GM21526 (cell line): ENCODE results near the gene AP2A1.
"Not testable (repeated sequence)": the region's sequence is repeated elsewhere in the genome, so short reads cannot be mapped to it uniquely, and the experiment has no call there.

Experiments
- ATAC-seq: cut with Tn5 transposase; IDR thresholded peaks from one replicate; pipeline ENCODE4 v1.9.1; 2021; ENCODE audit warnings: moderate library complexity; ENCODE audit not compliant: unreplicated experiment, low FRiP score

AP2A1 gene

DNA sequence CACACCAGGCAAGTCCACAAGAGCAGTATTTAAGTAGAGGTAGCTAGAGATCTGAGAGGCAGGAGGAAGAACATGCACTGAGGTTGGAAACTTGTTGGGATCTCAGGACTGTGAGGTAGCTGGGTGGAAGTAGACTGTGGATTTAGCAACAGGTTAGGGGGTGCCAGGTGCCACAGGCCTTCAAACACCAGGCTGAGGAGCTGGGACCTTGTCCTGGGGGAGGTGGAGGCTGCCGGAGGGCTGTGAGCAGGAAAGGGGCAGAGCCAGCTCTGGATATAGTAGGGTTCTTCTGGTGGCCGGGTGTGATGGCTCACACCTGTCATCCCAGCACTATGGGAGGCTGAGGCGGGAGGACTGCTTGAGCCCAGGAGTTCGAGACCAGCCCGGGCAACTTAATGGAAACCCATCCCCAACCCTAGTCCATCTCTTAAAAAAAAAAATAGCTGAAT is 43.2 kb downstream of the AP2A1 start:
- ATAC-seq: no peak

- ATAC-seq: no peak
Observed at GRCh38 chr19:49811328-49811727, 44.5 kb downstream of the AP2A1 start.

DNA sequence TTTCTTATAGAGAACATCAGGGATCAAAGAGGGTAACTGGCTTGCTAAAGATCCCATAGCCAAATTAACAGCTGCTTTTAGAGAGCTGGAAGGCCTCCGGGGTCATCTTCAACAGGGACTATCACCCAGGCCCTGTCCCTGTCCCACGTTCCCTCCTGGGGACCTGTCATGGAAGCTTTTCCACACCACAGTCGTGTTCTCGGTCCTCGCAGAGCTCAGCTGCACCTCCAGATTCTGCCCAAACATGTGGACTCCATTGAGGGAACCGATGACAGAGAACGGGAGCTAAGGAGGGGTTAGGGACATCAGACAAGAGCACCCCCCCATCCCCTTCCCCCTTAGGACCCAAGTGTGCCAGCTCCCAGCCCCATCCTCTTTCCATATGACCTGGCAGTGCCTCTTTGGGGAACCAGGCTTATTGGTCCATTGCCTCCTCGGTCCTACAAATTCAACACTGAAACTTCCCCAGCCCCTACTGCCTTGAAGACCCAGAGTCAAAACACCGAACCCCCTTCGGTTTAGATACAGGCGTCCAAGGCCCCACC is 45.7 kb downstream of the AP2A1 start:
- no peak for ATAC-seq

- peak; percentile 48 for ATAC-seq
Observed at GRCh38 chr19:49812997-49813861, 46.4 kb downstream of the AP2A1 start, which contains the start of gene FUZ. Gene FUZ, minus strand, starts transcription at chr19:49813292. Its CDS starts 186 bp downstream, at chr19:49813106.

DNA sequence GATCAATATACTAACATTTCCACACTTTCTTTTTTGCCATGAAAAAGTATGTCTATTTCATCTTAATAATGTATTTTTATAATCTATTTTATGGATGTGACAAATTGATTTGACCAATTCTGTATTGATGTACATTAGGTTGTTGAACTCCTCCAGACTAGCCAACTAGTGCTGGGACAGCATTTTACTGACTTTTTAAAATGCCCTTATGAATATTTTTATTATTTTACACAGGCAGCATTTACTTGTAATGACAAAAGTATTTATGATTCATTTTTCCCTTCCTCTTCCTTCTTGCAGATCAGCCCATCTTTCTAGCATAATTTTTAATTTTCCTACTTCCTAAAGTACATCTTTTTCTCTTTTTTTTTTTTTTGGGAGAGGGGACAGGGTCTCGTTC is 47.2 kb downstream of the AP2A1 start:
- no peak for ATAC-seq

DNA sequence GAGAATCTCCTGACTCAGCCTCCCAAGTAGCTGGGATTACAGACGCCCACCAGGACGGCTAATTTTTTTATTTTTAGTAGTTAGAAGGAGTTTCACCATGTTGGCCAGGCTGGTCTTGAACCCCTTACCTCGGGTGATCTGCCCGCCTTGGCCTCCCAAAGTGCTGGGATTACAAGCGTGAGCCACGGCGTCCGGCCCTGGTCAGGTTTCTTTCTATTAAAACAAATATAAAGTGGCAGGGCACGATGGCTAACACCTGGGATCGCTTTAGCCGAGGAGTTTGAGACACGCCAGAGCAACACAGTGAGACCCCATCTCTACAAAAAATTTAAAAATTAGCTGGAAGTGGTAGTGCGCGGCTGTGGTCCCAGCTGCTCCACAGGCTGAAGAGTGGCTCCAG is 49.8 kb downstream of the AP2A1 start:
- no peak for ATAC-seq

DNA sequence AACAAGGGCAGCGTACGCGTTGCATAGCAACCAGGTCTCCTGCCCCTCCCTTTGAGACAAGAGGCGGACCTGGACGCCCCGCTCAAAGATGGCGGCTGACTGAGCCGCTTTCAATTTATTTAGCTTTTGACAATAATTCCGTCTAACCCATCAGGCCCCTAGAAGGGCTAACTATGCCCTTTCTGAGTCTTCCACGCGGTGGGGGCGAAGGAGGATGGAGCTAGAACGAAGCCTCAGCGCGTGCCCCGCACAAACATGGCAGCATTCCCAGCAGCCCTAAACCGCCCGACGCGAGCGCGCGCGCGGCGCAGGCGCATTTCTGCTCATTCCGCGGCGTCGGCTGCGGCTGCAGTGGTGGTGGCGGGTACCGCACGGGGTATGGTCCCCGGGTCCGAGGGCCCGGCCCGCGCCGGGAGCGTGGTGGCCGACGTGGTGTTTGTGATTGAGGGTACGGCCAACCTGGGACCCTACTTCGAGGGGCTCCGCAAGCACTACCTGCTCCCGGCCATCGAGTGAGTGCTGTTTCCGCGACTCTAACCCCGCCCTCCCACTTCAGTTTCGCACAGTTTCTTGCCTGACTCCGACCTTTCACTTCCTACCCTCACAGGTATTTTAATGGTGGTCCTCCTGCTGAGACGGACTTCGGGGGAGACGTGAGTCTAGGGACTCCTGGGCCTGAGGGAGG is 51.3 kb downstream of the AP2A1 start, which contains the start of gene MED25:
MED25 (plus strand) TSS at position 326 of the 685 bp plus-strand sequence; CDS start at position 379, 53 bp downstream.
- peak; percentile 61 for ATAC-seq

DNA sequence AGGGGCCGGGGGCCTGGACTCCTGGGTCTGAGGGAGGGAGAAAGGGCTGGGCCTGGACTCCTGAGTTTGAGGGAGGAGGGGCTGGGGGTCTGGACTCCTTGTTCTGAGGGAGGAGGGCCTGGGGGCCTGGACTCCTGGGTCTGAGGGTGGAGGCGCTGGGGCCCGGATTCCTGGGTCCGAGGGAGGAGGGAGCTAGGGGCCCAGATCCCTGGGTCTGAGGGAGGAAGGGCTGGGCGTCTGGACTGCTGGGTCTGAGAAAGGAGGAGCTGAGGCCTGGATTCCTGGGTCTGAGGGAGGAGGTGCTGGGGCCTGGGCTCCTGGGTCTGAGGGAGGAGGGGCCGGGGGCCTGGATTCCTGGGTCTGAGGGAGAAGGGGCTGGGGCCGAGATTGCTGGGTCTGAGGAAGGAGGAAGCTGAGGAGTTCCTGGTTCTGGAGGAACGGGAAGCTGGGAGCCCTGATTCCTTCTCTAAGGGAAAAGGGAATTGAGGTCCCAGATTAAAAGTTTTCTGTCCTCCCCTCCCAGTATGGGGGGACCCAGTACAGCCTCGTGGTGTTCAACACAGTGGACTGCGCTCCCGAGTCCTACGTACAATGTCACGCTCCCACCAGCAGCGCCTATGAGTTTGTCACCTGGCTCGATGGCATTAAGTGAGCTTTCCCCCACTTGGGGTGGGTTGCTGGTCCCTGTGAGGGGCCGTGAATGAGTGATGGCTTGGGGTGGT is 52.0 kb downstream of the AP2A1 start:
- ATAC-seq: no peak

GRCh38 chr19:49819452-49820115 is 52.8 kb downstream of the AP2A1 start:
- not testable (repeated sequence) for ATAC-seq

DNA sequence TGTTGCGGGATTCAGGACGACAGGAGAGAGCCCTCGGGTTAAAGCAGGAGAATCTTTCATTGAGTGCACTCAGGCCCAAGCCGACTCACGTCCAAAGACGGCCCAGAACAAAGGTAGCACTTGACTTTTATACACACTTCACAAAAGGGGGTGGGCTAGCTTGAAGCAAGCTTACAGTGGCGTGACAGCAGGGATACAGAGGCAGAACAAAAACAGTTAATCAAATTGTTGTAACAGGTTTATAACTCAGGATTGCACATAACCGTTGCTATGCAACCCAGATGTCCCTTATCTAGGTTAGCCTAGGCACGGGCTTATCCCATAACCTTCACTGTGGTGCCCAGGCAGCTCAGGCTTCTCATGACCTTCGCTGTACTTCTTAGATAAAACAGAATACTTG is 53.3 kb downstream of the AP2A1 start:
- no peak for ATAC-seq

- ATAC-seq: no peak
Observed at GRCh38 chr19:49823472-49823871, 56.7 kb downstream of the AP2A1 start.

DNA sequence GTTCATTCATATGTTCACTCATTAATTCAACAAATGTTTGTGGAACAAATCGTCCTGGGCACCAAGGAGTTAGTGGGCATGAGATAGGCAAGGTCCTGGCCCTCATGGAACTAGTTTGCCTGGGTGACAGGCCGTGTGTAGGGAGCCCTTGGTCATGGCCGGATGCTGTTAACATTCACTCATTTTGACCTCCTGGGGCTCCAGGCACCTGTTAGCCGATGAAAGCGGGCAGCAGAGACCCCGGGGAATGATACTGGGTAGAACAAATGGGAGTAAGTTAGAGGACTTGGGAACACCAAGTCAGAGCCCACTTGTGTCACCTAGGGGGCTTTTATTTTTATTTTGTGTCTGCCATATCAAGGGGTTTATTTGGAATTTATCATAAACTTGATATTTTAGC is 57.9 kb downstream of the AP2A1 start:
- no peak for ATAC-seq

DNA sequence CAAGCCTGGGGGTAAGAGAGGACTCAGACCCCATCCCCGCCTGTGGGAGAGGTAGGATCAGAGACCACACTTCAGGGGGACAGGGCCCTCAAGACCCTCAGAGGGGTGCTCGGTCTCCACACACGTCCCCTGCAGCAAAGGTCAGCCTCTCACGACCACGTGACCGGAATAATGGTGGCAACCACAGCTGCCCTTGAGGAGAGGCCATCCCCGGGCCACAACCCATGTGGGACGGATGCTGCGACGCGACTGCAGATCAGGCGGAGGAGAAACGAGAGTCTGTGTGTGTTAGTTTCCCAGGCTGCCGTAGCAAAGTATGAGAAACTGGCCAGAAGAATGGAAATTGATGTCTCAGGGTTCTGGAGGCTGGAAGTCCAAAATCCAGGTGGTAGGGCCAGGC is 60.2 kb downstream of the AP2A1 start:
- no peak for ATAC-seq

DNA sequence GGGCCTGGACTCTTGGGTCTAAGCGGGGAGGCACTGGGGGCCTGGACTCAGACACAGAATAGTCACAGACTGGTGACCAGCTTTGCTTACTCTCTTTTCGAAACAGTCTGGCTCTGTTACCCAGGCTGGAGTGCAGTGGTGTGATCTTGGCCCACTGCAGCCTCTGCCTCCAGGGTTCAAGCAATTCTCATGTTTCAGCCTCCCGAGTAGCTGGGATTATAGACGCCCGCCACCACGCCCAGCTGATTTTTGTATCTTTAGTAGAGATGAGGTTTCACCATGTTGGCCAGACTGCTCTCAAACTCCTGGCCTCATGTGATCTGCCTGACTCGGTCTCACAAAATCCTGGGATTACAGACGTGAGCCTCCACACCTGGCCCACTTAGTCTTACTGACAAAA is 62.4 kb downstream of the AP2A1 start:
- no peak for ATAC-seq

DNA sequence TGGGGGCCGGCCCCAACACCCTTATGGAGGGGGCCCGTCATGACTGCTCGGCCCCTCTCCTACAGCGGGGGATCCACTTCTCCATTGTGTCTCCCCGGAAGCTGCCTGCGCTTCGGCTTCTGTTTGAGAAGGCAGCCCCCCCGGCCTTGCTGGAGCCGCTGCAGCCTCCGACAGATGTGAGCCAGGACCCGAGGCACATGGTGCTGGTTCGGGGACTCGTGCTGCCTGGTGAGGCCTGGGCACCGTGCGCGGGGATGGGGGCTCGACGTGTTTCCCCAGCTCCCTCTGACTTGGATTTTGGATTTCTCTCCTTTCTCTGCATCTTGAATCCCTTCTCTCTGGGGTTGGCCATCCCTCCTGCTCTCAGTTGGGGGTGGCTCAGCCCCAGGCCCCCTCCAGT is 62.9 kb downstream of the AP2A1 start:
- no peak for ATAC-seq

DNA sequence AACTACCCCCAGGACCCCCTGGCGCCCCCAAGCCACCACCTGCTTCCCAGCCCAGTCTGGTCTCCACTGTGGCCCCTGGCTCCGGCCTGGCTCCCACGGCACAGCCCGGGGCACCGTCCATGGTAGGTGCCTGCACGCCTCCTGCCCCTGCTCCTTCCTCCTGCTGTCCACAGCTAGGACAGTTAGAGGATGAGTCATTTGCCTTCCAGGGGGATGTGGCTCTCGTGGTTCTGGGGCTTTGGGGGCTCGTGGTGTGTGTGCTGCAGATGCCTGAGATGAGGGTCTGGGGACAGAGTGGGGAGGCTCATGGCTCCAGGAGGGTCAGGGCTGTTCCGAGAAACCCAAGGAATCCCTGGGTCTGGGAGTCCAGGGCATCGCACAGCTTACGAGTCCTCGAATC is 64.0 kb downstream of the AP2A1 start:
- ATAC-seq: no peak

DNA sequence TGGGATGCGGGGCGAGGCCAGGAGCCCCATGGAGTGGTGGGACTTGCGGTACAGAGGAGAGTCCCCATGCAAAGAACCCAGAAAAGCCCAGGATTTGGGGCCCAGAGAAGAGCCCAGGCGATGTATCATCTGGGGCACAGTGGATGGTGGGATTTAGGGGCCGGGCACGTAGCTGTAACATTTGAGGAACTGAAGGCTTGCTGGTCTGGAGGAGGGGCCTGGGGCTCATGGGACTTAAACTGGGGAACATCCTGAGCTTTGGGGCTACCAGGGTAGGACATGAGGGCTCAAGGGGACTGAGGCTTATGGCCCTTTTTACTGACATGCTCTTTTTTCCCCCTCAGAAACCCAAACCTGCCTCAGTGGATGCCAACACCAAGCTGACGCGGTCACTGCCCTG is 64.8 kb downstream of the AP2A1 start:
- ATAC-seq: no peak

- ATAC-seq: no peak
Observed at GRCh38 chr19:49832556-49832955, 65.8 kb downstream of the AP2A1 start.

DNA sequence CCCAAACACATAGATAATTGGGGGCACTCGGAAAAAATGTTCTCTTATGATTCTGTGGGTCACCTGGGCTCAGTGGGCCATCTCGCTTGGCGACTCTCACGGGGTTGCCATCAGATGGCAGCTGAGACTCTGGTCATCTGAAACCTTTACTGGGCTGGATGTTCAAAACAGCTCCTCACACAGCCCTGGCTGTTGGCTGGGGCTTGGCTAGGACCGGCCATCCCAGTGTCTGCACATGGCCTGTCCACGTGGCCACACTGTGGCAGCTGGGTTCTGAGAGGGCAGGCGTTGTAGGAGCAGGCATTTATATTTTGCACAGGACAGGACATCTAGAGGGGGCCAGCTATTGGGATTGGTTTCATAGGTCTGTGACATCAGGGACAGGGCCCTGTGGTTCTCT is 66.8 kb downstream of the AP2A1 start:
- no peak for ATAC-seq

DNA sequence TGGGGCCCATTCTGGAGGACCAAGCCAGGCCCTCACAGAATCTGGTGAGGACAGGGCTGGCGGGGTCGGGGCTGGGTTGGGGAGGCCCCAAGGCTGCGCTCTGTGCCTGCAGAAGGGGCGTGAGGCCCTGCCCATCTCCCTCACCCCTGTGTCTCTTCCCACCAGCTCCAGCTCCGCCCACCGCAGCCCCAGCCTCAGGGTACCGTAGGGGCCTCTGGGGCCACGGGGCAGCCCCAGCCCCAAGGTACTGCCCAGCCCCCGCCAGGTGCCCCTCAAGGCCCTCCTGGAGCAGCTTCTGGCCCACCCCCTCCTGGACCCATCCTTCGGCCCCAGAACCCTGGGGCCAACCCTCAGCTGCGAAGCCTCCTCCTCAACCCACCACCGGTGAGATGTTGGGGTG is 68.8 kb downstream of the AP2A1 start:
- no peak for ATAC-seq
